ENCODE measurements around the gene DHX29.

The DHX29 gene

GRCh38 chr5:55211184-55211874, 96.2 kb downstream of the DHX29 start:
- DNase-seq (ENCODE audit: low spot score) (no peak), FAIRE-seq (no peak)
